ENCODE results near the gene AGXT2. TPM values are rescaled to one million over a fixed set of nuclear protein-coding genes. Genes with fewer than 3 reads are reported as not detected.

AGXT2 gene
- total RNA-seq, 1 donor from 2014 or later: not detected

GRCh38 chr5:35066260-35066795 is 18.6 kb upstream of the AGXT2 start:
- Mint-ChIP-seq H3K9me3 (ENCODE audit: unreplicated experiment) (no peaks in the 10 kb centered on the region), H3K27ac (ENCODE audit: unreplicated experiment) (no peak overlapping the region), H3K27me3 (ENCODE audit: unreplicated experiment) (no peaks in the 10 kb centered on the region), H3K4me1 (ENCODE audit: low read depth, unreplicated experiment) (peaks cover 5% of the 10 kb centered on the region), H3K4me3 (ENCODE audit: unreplicated experiment) (no peak overlapping the region), H3K36me3 (ENCODE audit: unreplicated experiment) (no peaks in the 10 kb centered on the region)
- no peak for DNase-seq
- TF ChIP-seq CTCF (IDR thresholded peaks at IDR 0.05; ENCODE audit: partially characterized antibody, unreplicated experiment): no peak

GRCh38 chr5:35063414-35063813 is 15.7 kb upstream of the AGXT2 start:
- H3K27ac Mint-ChIP-seq (ENCODE audit: unreplicated experiment): no peak overlapping the region
- DNase-seq: no peak
- no peaks in the 10 kb centered on the region for H3K27me3 Mint-ChIP-seq (ENCODE audit: unreplicated experiment)
- H3K4me3 Mint-ChIP-seq (ENCODE audit: unreplicated experiment): no peak overlapping the region
- TF ChIP-seq CTCF (IDR thresholded peaks at IDR 0.05; ENCODE audit: partially characterized antibody, unreplicated experiment): no peak
- no peaks in the 10 kb centered on the region for H3K36me3 Mint-ChIP-seq (ENCODE audit: unreplicated experiment)
- H3K9me3 Mint-ChIP-seq (ENCODE audit: unreplicated experiment): no peaks in the 10 kb centered on the region
- H3K4me1 Mint-ChIP-seq (ENCODE audit: low read depth, unreplicated experiment): peaks cover 5% of the 10 kb centered on the region

- Mint-ChIP-seq H3K4me3 (ENCODE audit: unreplicated experiment) (no peak overlapping the region), H3K4me1 (ENCODE audit: low read depth, unreplicated experiment) (no peaks in the 10 kb centered on the region), H3K27me3 (ENCODE audit: unreplicated experiment) (no peaks in the 10 kb centered on the region), H3K27ac (ENCODE audit: unreplicated experiment) (no peak overlapping the region), H3K36me3 (ENCODE audit: unreplicated experiment) (no peaks in the 10 kb centered on the region), H3K9me3 (ENCODE audit: unreplicated experiment) (no peaks in the 10 kb centered on the region)
- DNase-seq: no peak
- TF ChIP-seq CTCF (IDR thresholded peaks at IDR 0.05; ENCODE audit: partially characterized antibody, unreplicated experiment): no peak
Observed at GRCh38 chr5:35061211-35061770, 13.5 kb upstream of the AGXT2 start.

- Mint-ChIP-seq H3K9me3 (ENCODE audit: unreplicated experiment) (no peaks in the 10 kb centered on the region), H3K4me1 (ENCODE audit: low read depth, unreplicated experiment) (no peaks in the 10 kb centered on the region), H3K27me3 (ENCODE audit: unreplicated experiment) (no peaks in the 10 kb centered on the region), H3K4me3 (ENCODE audit: unreplicated experiment) (no peak overlapping the region), H3K36me3 (ENCODE audit: unreplicated experiment) (no peaks in the 10 kb centered on the region), H3K27ac (ENCODE audit: unreplicated experiment) (no peak overlapping the region)
- no peak for DNase-seq
- no peak for TF ChIP-seq CTCF (IDR thresholded peaks at IDR 0.05; ENCODE audit: partially characterized antibody, unreplicated experiment)
Observed at GRCh38 chr5:35060236-35060635, 12.5 kb upstream of the AGXT2 start.

GRCh38 chr5:35059251-35059650 is 11.5 kb upstream of the AGXT2 start:
- H3K27ac Mint-ChIP-seq (ENCODE audit: unreplicated experiment): no peak overlapping the region
- no peaks in the 10 kb centered on the region for H3K36me3 Mint-ChIP-seq (ENCODE audit: unreplicated experiment)
- DNase-seq: no peak
- H3K9me3 Mint-ChIP-seq (ENCODE audit: unreplicated experiment): no peaks in the 10 kb centered on the region
- H3K27me3 Mint-ChIP-seq (ENCODE audit: unreplicated experiment): no peaks in the 10 kb centered on the region
- H3K4me1 Mint-ChIP-seq (ENCODE audit: low read depth, unreplicated experiment): no peaks in the 10 kb centered on the region
- TF ChIP-seq CTCF (IDR thresholded peaks at IDR 0.05; ENCODE audit: partially characterized antibody, unreplicated experiment): no peak
- no peak overlapping the region for H3K4me3 Mint-ChIP-seq (ENCODE audit: unreplicated experiment)
